ENCODE results near the gene ANP32A.

Gene ANP32A

DNA sequence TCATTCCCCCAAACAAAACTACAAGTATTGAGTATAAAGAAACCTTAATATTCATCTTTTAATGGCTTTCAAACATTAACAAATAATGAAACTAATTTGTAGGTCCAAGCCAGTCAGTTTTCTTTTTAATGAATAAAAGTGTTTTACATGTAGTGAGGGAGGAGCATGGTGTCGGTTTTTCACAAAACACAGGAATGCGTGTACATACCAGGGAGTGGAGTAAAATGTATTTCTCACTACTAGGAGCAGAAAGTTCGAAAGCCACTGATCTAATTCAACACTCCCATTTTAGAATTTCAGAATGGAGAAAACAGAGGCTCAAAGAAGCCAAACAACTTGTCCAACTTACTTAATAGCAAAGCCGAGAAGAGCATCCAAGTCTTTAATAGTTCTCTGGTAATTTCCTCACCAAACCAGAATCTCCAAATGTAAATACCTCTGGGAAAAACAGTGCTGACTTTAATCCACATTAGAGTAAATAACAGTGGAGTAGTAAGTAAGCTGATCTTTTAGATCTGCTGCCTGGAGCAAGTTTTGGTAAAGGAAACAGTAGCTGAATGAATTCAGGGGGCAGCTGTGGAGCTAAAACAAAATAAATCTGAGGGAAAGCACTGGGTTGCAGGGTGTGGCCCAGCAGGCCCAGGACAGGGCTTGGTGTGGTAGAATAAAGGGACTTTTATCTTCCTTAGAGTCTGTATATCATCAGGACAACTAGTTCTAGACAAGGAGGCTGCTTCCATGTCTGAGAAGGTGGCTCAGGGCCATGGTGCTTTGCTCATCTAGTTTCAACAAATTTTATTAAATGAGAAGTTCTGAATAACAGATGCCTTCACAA lies 7.9 kb downstream of the ANP32A start:
- H3K27ac ChIP-seq: peak overlapping the region; percentile 73
- TF ChIP-seq, protein P1, sequence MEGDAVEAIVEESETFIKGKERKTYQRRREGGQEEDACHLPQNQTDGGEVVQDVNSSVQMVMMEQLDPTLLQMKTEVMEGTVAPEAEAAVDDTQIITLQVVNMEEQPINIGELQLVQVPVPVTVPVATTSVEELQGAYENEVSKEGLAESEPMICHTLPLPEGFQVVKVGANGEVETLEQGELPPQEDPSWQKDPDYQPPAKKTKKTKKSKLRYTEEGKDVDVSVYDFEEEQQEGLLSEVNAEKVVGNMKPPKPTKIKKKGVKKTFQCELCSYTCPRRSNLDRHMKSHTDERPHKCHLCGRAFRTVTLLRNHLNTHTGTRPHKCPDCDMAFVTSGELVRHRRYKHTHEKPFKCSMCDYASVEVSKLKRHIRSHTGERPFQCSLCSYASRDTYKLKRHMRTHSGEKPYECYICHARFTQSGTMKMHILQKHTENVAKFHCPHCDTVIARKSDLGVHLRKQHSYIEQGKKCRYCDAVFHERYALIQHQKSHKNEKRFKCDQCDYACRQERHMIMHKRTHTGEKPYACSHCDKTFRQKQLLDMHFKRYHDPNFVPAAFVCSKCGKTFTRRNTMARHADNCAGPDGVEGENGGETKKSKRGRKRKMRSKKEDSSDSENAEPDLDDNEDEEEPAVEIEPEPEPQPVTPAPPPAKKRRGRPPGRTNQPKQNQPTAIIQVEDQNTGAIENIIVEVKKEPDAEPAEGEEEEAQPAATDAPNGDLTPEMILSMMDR (conservative IDR thresholded peaks at IDR 0.05): no peak

DNA sequence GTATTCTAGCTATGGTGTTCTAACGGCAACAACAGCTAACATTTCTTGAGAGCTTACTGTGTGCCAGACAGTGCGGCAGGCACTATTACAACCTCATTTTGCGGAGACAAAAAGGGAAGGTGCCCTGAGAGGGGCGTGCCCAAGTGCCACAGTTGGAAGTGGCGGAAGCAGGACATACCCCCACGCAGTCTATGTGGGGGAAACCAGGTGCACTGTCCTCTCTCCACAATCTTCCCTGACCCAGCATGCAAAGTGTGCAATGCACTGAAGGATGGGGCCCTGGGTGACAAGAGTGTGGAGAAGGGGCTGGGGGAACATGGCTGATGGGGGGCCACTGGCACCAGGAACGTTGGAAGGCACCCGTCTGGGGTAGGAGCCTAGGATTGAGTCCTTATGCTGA lies 8.6 kb downstream of the ANP32A start:
- TF ChIP-seq, protein P1 (conservative IDR thresholded peaks at IDR 0.05): no peak
- peak overlapping the region; percentile 73 for H3K27ac ChIP-seq

DNA sequence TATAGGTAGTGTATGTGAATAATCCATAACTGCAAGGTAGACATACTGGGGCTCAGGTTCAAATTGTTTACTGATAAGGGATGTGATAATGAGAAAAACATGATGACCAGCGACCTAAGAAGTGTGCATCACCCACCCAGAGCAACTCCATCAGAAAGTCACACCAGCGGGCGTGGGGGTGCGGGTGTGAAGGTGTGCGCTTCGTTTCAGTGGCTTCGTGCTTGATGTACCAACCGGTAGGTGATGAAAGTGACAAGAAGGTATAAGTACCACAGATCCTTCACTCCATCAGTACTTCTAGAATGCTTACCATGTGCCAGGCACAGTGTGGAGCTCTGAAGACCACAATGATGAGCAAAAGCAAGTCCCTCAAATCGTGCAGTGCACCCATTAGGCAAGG lies 11.2 kb downstream of the ANP32A start:
- no peak overlapping the region for H3K27ac ChIP-seq
- TF ChIP-seq, protein P1 (conservative IDR thresholded peaks at IDR 0.05): no peak

- H3K27ac ChIP-seq: no peak overlapping the region
- TF ChIP-seq, protein P1 (conservative IDR thresholded peaks at IDR 0.05): no peak
Measured at GRCh38 chr15:68808770-68809169, 11.9 kb downstream of the ANP32A start.

- 0 out of 2 replicates have a peak overlapping the region, but pooled peaks have one; percentile 5 for H3K27ac ChIP-seq
- TF ChIP-seq, protein P1 (conservative IDR thresholded peaks at IDR 0.05): no peak
Measured at GRCh38 chr15:68808091-68808490, 12.6 kb downstream of the ANP32A start.

GRCh38 chr15:68807249-68807648 lies 13.4 kb downstream of the ANP32A start:
- no peak overlapping the region for H3K27ac ChIP-seq
- TF ChIP-seq, protein P1 (conservative IDR thresholded peaks at IDR 0.05): no peak

DNA sequence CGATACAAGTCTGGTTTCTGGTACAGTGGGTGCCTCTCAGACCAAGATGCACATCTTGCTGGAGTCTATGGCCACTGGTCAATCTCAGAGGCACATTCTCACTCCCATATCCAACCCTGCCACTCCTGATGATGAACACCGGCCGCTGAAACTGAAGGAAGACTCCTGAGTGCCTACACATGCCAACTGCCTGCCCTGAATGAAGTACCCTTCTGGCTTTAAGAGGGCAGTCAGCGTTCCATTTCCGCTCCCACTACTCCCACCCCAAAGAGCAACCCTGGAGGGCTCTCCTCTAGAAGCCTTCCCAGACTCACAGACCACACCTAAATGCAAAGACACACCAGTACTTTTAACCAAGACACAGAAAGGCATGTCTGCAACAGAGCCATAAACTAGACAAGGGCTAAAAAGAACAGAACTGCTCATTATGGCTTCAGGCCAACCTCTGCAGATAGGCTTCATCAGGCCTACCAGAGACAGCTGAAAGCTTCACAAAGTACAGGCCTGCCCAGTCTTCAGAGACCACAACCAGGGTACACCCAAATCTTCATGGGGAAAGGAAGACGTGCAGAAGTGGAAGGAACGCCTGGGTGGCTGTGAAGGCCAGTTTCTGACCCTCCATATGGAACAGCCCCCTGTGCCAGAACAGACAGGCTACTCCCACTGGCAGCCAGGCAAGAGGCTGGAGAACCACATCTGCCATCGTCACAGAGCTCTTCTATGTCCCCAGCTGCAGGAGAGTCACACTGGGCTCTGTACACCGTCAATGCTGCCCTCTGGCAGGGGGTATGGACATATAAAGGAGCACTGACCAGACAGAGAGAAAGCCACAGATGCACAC lies 14.3 kb downstream of the ANP32A start:
- TF ChIP-seq, protein P1 (conservative IDR thresholded peaks at IDR 0.05): no peak
- H3K27ac ChIP-seq: no peak overlapping the region
